ENCODE measurements around the gene ARL15.

DNA sequence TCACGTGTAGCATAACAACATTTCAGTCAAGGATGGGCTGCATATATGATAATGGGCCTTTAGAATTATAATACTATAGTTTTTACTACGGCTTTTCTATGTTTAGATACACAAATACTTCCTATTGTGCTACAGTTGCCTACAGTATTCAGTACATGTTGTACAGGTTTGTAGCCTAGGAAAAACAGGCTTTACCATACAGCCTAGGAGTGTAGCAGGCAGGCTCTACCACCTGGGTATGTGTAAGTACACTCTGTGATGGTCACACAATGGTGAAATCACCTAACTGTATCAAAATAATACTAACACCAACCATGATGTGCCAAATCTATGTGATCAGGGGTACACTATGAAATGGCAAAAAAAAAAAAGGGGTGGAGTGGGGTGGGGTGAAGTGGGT is 372.9 kb downstream of the ARL15 start:
- TF ChIP-seq, protein P1, sequence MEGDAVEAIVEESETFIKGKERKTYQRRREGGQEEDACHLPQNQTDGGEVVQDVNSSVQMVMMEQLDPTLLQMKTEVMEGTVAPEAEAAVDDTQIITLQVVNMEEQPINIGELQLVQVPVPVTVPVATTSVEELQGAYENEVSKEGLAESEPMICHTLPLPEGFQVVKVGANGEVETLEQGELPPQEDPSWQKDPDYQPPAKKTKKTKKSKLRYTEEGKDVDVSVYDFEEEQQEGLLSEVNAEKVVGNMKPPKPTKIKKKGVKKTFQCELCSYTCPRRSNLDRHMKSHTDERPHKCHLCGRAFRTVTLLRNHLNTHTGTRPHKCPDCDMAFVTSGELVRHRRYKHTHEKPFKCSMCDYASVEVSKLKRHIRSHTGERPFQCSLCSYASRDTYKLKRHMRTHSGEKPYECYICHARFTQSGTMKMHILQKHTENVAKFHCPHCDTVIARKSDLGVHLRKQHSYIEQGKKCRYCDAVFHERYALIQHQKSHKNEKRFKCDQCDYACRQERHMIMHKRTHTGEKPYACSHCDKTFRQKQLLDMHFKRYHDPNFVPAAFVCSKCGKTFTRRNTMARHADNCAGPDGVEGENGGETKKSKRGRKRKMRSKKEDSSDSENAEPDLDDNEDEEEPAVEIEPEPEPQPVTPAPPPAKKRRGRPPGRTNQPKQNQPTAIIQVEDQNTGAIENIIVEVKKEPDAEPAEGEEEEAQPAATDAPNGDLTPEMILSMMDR (conservative IDR thresholded peaks at IDR 0.05; ENCODE audit: low read depth, low read length) = no peak
- TF ChIP-seq EZH2phosphoT487 (IDR thresholded peaks at IDR 0.05; ENCODE audit: borderline replicate concordance, low read length) (no peak), EZH2 (IDR thresholded peaks at IDR 0.05; ENCODE audit: low read length, unreplicated experiment) (no peak)

All from PC-3 (cell line).